AG04449 (cell line): ENCODE measurements around the gene PDLIM4.

Experiments
- CTCF ChIA-PET: fragments of 350-600 bp; formaldehyde crosslinking; extraction: SDS; loops from one replicate; lab custom pipeline; 2021; ENCODE audit warnings: antibody characterized with exemption; lab: Yijun Ruan, JAX
- POLR2A ChIA-PET: fragments of 400-600, 350-600 bp; formaldehyde crosslinking; extraction: SDS; loops from one replicate; lab custom pipeline; 2020; ENCODE audit warnings: antibody characterized with exemption, inconsistent platforms; lab: Yijun Ruan, JAX
- DNase-seq: peaks from one replicate; pipeline ENCODE4 v3.0.0-alpha.2; 2010; ENCODE audit warnings: low read depth, low spot score
- H3K4me3 ChIP-seq: 2 replicates; pipeline ENCODE4 v1.5.1; 2011; ENCODE audit warnings: low read depth, mild to moderate bottlenecking, control low read depth, low read length
- TF ChIP-seq, protein P1 (sequence below): IDR thresholded peaks from one replicate; pipeline ENCODE4 v1.5.1; 2011; ENCODE audit warnings: mild to moderate bottlenecking, moderate library complexity, low read length, control low read depth, inconsistent platforms; ENCODE audit not compliant: insufficient read depth; ENCODE audit errors: missing control alignments

The PDLIM4 gene

GRCh38 chr5:132291026-132291425, 33.5 kb downstream of the PDLIM4 start:
- no peak for DNase-seq
- H3K4me3 ChIP-seq, result no peak overlapping the region
- CTCF ChIA-PET, result interaction anchor here (1.0 to 4.3 kb wide), 5 partner anchors 9 to 53 kb away, joined by 3 to 28 read pairs (median 5); no protein-coding TSS in a partner anchor
- POLR2A ChIA-PET, result no interaction called here
- TF ChIP-seq, protein P1, sequence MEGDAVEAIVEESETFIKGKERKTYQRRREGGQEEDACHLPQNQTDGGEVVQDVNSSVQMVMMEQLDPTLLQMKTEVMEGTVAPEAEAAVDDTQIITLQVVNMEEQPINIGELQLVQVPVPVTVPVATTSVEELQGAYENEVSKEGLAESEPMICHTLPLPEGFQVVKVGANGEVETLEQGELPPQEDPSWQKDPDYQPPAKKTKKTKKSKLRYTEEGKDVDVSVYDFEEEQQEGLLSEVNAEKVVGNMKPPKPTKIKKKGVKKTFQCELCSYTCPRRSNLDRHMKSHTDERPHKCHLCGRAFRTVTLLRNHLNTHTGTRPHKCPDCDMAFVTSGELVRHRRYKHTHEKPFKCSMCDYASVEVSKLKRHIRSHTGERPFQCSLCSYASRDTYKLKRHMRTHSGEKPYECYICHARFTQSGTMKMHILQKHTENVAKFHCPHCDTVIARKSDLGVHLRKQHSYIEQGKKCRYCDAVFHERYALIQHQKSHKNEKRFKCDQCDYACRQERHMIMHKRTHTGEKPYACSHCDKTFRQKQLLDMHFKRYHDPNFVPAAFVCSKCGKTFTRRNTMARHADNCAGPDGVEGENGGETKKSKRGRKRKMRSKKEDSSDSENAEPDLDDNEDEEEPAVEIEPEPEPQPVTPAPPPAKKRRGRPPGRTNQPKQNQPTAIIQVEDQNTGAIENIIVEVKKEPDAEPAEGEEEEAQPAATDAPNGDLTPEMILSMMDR, result no peak

DNA sequence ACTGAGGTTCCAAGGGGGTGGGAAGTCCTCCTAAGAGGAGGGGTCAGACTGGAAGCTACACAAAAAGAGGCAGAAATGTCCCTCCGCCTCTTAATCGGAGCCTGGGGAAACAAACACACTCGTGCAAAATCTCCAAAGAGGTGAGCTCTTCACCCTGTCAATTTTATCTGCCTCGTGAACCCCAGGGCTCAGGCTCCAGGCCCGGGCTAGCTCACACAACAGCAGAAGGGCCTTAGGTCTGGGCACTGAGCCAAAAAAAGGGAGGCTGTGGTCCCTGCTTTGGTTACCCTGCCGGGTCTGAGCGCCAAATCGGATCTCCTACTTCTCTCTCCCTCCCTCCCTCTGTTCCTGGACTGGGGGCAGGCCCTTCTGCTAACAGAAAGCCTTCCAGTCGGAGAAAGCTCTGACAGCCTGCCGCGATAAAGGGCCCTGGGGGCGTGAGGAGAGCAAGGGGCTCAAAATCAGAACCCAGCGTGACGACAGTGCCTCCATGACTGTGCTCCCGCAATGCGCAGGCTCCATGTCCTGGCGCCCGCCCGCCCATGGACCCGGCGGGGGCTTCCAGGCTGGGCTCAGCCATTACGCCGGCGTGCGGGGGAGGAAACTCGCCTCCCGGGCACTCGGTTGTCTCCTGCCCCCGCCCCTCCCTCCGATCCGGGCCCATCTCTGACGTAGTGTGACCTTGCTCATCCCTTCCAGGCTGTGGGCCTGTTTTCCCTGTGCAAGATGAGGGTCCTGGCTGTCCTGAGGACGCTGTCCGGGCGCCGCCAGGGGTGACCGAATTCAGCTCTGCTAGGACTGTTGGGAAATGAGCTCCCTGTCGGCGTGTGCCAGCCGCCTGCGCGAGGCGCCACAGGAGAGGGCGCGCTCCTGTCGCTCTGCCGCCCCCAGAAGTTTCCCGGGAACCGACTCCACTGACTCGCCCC, 35.8 kb downstream of the PDLIM4 start:
- TF ChIP-seq, protein P1, result peak; percentile 22
- peak; percentile 36 for DNase-seq
- peak overlapping the region; percentile 72 for H3K4me3 ChIP-seq
- ChIA-PET CTCF (interaction anchor here (0.6 to 4.3 kb wide), 14 partner anchors 11 to 208 kb away, joined by 3 to 28 read pairs (median 4); no protein-coding TSS in a partner anchor), POLR2A (interaction anchor here (0.8 to 2.0 kb wide), 12 partner anchors 10 to 133 kb away, joined by 3 to 10 read pairs (median 4); partner anchors contain the start of genes P4HA2 and SLC22A5)

- H3K4me3 ChIP-seq, result peak within 1 kb of the TSS; percentile 72
- ChIA-PET POLR2A (interaction anchor here (0.8 to 2.0 kb wide), 12 partner anchors 10 to 132 kb away, joined by 3 to 10 read pairs (median 4); partner anchors contain the start of genes P4HA2 and SLC22A5), CTCF (interaction anchor here (0.9 to 4.3 kb wide), 11 partner anchors 10 to 207 kb away, joined by 3 to 28 read pairs (median 5); no protein-coding TSS in a partner anchor)
- TF ChIP-seq, protein P1, result no peak
- peak; percentile 61 for DNase-seq
These were observed 36.7 kb downstream of the PDLIM4 start, which contains the start of gene SLC22A4 for GRCh38 chr5:132293992-132294727. TSS of gene SLC22A4 (plus strand) at chr5:132294394. CDS start at chr5:132294617, 223 bp downstream.

GRCh38 chr5:132294728-132295504, 37.4 kb downstream of the PDLIM4 start:
- TF ChIP-seq, protein P1, result no peak
- ChIA-PET POLR2A (interaction anchor here (0.9 to 2.0 kb wide), 5 partner anchors 31 to 131 kb away, joined by 3 to 10 read pairs (median 4); no protein-coding TSS in a partner anchor), CTCF (interaction anchor here (1.1 to 4.3 kb wide), 7 partner anchors 9 to 230 kb away, joined by 3 to 28 read pairs (median 8); no protein-coding TSS in a partner anchor)
- no peak for DNase-seq
- peak overlapping the region; percentile 72 for H3K4me3 ChIP-seq

GRCh38 chr5:132295505-132296411, 38.3 kb downstream of the PDLIM4 start:
- H3K4me3 ChIP-seq, result peak overlapping the region; percentile 72
- TF ChIP-seq, protein P1, result no peak
- ChIA-PET POLR2A (no interaction called here), CTCF (interaction anchor here (1.0 to 1.2 kb wide), 3 partner anchors 23 to 230 kb away, joined by 3 read pairs; no protein-coding TSS in a partner anchor)
- DNase-seq, result no peak
